Erythroblast (primary cell): ENCODE results near the gene CLCF1.

ENCODE experiments used
- GATA1 ChIP-seq: IDR thresholded peaks from 2 replicates; pipeline ENCODE4 v1.6.1; 2011; ENCODE audit warnings: low read depth, mild to moderate bottlenecking, control low read depth, low read length, moderate library complexity
- POLR2A ChIP-seq: IDR thresholded peaks from 2 replicates; pipeline ENCODE4 v1.6.1; 2011; ENCODE audit warnings: mild to moderate bottlenecking, low read length

GRCh38 chr11:67376873-67377808 is 3.7 kb upstream of the CLCF1 start:
- no peak for TF ChIP-seq POLR2A
- TF ChIP-seq GATA1: no peak
